Astrocyte of the cerebellum (primary cell): ENCODE results near the gene ALKBH5.

Source experiments
- DNase-seq: peaks from one replicate; pipeline ENCODE4 v3.0.0-alpha.2; 2011; ENCODE audit warnings: low read depth
- H3K4me3 ChIP-seq: 2 replicates; pipeline ENCODE4 v1.5.1; 2011; ENCODE audit warnings: mild to moderate bottlenecking, low read depth, low read length, moderate library complexity
- CTCF ChIP-seq: IDR thresholded peaks from 2 replicates; pipeline ENCODE4 v1.5.1; 2012; ENCODE audit warnings: low read length, low read depth, moderate library complexity, mild to moderate bottlenecking; ENCODE audit errors: missing control alignments
- in situ Hi-C: cut with HindIII; loops from 2 replicates; pipeline ENCODE4 v1.10.0; 2017; ENCODE audit warnings: low sequenced_read_pairs

Gene ALKBH5

DNA sequence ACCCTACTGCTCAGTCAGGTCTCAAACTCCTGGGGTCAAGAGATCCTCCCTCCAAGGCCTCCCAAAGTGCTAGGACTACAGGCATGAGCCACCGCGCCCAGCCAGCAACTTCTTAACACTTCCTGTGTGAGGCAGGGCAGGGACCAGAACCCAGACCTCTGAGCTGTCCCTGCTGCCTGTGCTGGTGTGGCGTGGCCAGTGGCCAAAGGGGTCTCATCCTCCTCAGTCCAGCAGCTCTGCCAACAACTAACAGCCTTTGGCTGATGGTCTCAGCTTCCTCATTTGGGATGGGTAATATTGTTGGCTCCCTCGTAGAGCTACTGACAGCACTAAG, 40.4 kb downstream of the ALKBH5 start:
- H3K4me3 ChIP-seq, result no peak overlapping the region
- no peak for TF ChIP-seq CTCF
- in situ Hi-C loops, result loop anchor here (5.0 kb wide), 1 partner anchor 37 kb away; no protein-coding TSS in a partner anchor
- no peak for DNase-seq

GRCh38 chr17:18224387-18225120, 40.9 kb downstream of the ALKBH5 start:
- no peak for DNase-seq
- in situ Hi-C loops, result loop anchor here (5.0 kb wide), 1 partner anchor 37 kb away; no protein-coding TSS in a partner anchor
- peak overlapping the region; percentile 31 for H3K4me3 ChIP-seq
- TF ChIP-seq CTCF, result no peak

DNA sequence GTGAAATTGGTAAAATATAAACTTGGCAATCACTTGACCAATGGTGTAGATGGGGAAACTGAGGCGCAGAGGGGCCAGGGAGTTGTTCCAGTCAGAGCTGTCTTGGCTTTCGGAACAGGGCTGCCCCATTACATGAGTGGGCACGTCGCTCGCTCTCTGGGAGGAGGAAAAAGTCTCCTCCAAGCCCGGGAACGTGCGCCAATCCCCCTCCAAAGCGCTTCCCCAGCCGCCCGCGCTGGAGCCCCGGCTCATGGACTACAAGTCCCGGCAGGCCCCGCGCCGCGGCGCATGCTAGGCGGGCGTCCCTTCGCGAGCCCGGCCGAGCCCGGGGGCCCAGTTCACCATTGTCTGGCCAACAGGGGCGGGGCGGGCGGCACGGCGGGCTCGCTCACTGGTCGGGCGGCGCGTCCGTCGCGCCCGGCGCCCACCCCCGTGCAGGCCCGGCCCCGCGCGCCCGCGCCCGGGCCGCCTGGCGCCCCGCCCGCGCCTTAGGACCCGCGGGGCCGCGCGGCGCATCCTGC, 41.6 kb downstream of the ALKBH5 start, which contains the start of gene LLGL1:
TSS of gene LLGL1 (plus strand) at position 515 of the 521 bp plus-strand sequence. CDS start 48 bp downstream, outside the sequence.
- DNase-seq, result peak; percentile 83
- in situ Hi-C loops, result no loop called here
- no peak for TF ChIP-seq CTCF
- peak within 1 kb of the TSS; percentile 77 for H3K4me3 ChIP-seq

DNA sequence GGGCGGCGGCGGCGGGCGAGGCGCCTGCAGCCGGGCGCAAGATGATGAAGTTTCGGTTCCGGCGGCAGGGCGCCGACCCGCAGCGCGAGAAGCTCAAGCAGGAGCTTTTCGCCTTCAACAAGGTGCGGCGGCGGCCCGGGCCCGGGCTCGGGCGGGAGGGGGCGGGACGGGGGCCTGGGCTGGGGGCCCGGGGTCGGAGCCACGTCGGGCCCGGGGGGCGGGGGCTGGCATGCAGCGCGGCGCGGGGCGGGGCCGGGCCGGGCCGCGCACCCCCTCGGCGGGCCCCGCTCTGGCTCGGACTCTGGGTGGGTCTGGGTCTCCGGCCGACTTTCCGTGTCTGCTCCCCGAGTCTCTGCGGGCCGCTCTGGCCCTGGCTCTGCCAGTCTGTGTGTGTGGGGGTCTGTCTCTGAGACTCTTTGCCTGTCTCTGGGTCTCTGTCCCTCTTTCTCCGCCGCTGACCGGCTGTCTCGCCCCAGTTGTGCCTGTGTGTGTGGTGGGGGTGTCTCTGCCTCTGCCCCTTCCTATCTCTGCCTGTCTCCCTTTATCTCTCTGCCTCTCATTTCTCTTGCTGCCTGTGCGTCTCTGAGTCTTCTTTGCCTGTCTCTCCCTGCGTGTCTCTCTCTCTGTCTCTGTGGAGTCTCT, 42.1 kb downstream of the ALKBH5 start:
- no peak for TF ChIP-seq CTCF
- no peak for DNase-seq

GRCh38 chr17:18226284-18226945, 42.8 kb downstream of the ALKBH5 start:
- DNase-seq, result no peak
- peak overlapping the region; percentile 77 for H3K4me3 ChIP-seq
- in situ Hi-C loops, result no loop called here
- no peak for TF ChIP-seq CTCF

More for the DNA sequence above, 42.1 kb downstream of the ALKBH5 start:
- peak overlapping the region; percentile 77 for H3K4me3 ChIP-seq
- in situ Hi-C loops, result no loop called here

GRCh38 chr17:18227635-18228034, 44.0 kb downstream of the ALKBH5 start:
- no peak for TF ChIP-seq CTCF
- H3K4me3 ChIP-seq, result no peak overlapping the region

More at GRCh38 chr17:18227635-18228034, 44.0 kb downstream of the ALKBH5 start:
- in situ Hi-C loops, result no loop called here
- DNase-seq, result no peak
